Smooth muscle cell (in vitro differentiated cells): ENCODE results near the gene SPN. TPM values are rescaled to one million over a fixed set of nuclear protein-coding genes. Genes with fewer than 3 reads are reported as not detected.

Source experiments
- DNase-seq: peaks from one replicate; lab custom pipeline; 2025; ENCODE audit not compliant: unreplicated experiment; lab: John Stamatoyannopoulos, UW
- H2AFZ ChIP-seq: fragments of 200-600 bp; sonication (generic); 2 replicates; pipeline ENCODE4 v1.6.0; 2016; ENCODE audit warnings: antibody characterized with exemption, low read depth, mild to moderate bottlenecking
- H3F3A ChIP-seq: fragments of 200-600 bp; sonication (generic); 2 replicates; pipeline ENCODE4 v1.6.0; 2017; ENCODE audit warnings: antibody characterized with exemption, low read depth
- H3K27ac ChIP-seq: fragments of 200-600 bp; sonication (generic); 2 replicates; pipeline ENCODE4 v1.5.1; 2016; ENCODE audit warnings: low read depth, mild to moderate bottlenecking
- H3K27me3 ChIP-seq: fragments of 200-600 bp; sonication (generic); 2 replicates; pipeline ENCODE4 v1.6.1; 2016; ENCODE audit warnings: low read depth, mild to moderate bottlenecking
- H3K36me3 ChIP-seq: fragments of 200-600 bp; sonication (generic); 2 replicates; pipeline ENCODE4 v1.5.1; 2016; ENCODE audit warnings: low read depth
- H3K4me1 ChIP-seq: fragments of 200-600 bp; sonication (generic); 2 replicates; pipeline ENCODE4 v1.5.1; 2016; ENCODE audit warnings: low read depth
- H3K4me2 ChIP-seq: fragments of 200-600 bp; sonication (generic); 2 replicates; pipeline ENCODE4 v1.6.0; 2016; ENCODE audit warnings: mild to moderate bottlenecking
- H3K4me3 ChIP-seq: fragments of 200-600 bp; sonication (generic); 2 replicates; pipeline ENCODE4 v1.5.1; 2016; ENCODE audit warnings: mild to moderate bottlenecking
- H3K79me2 ChIP-seq: fragments of 200-600 bp; sonication (generic); 2 replicates; pipeline ENCODE4 v1.6.0; 2016; ENCODE audit warnings: low read depth, mild to moderate bottlenecking
- H3K9ac ChIP-seq: fragments of 200-600 bp; sonication (generic); 2 replicates; pipeline ENCODE4 v1.6.0; 2016; ENCODE audit warnings: low read depth
- H3K9me3 ChIP-seq: fragments of 200-600 bp; sonication (generic); replicated peaks from 2 replicates; pipeline ENCODE4 v1.5.1; 2016; ENCODE audit warnings: low read depth
- H4K20me1 ChIP-seq: fragments of 200-600 bp; sonication (generic); 2 replicates; pipeline ENCODE4 v1.6.0; 2016; ENCODE audit warnings: low read depth
- CTCF ChIP-seq: fragments of 200-600 bp; sonication (generic); IDR thresholded peaks from 2 replicates; pipeline ENCODE4 v1.5.1; 2017; ENCODE audit warnings: borderline replicate concordance, mild to moderate bottlenecking, antibody characterized with exemption; ENCODE audit not compliant: insufficient read depth, poor library complexity, severe bottlenecking
- WGBS: methylation state at CpG from one replicate; pipeline ENCODE4 v1.1.7; 2016; ENCODE audit warnings: low lambda C conversion rate; 5-methylcytosine and 5-hydroxymethylcytosine counted together
- polyA plus RNA-seq: library from polyadenylated mRNA; unstranded; fragments of >200 nt; fragmentation: Nextera tagmentation; extraction: Ambion mirVana; gene quantifications from 2 replicates; pipeline ENCODE4 v1.2.1, GENCODE V29; 2016
- total RNA-seq: library from RNA; depleted of rRNA; stranded (reverse); fragments of >200 nt; gene quantifications from 2 replicates; pipeline ENCODE4 v1.2.3, GENCODE V29; 2014

Gene SPN
- total and polyA plus RNA-seq, 2 experiments from 2014 or later = not detected

DNA sequence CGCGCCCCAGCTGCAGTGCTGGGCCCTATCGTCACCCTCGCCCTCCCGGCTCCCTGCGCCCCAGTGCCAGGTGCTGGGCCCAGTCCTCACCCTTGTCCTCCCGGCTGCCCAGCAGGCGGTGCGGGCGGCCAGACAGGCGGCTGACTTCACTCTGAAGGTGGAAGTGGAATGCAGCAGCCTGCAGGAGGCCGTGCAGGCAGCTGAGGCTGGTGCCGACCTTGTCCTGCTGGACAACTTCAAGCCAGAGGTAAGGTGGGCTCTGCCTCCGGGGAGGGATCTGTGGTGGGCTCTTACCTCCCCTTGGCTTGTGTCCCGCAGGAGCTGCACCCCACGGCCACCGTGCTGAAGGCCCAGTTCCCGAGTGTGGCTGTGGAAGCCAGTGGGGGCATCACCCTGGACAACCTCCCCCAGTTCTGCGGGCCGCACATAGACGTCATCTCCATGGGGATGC, 33.9 kb downstream of the SPN start:
- no peak for TF ChIP-seq CTCF
- H3K4me1 ChIP-seq = no peaks in the 10 kb centered on the region
- 98% methylated on average over 19 of the region's 21 CpGs for WGBS

DNA sequence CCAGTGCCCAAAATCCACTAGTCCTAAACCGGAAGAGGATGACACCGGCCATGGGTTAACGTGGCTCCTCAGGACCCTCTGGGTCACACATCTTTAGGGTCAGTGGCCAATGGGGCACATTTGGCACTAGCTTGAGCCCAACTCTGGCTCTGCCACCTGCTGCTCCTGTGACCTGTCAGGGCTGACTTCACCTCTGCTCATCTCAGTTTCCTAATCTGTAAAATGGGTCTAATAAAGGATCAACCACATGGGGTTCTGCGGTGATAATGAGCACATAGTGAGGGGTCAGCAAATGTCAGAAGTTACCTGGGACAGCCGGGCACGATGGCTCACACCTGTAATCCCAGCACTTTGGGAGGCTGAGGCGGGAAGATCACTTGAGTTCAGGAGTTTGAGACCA, 34.3 kb downstream of the SPN start:
- Histone ChIP-seq H3K4me2 (no peak overlapping the region), H3K9ac (no peak overlapping the region), H3K36me3 (no peaks in the 10 kb centered on the region), H2AFZ (no peak overlapping the region), H3K4me3 (no peak overlapping the region), H3K79me2 (peaks cover 13% of the 10 kb centered on the region), H3K27me3 (no peaks in the 10 kb centered on the region), H3K27ac (no peak overlapping the region), H3K4me1 (no peaks in the 10 kb centered on the region), H4K20me1 (peaks cover 52% of the 10 kb centered on the region), H3F3A (no peaks in the 10 kb centered on the region), H3K9me3 (no peaks in the 10 kb centered on the region)
- DNase-seq = no peak
- no peak for TF ChIP-seq CTCF
- WGBS = 97% methylated on average over 7 of the region's 7 CpGs

More for the DNA sequence above, 33.9 kb downstream of the SPN start:
- no peak overlapping the region for H3K9ac ChIP-seq
- no peaks in the 10 kb centered on the region for H3F3A ChIP-seq
- no peak overlapping the region for H2AFZ ChIP-seq
- no peaks in the 10 kb centered on the region for H3K36me3 ChIP-seq
- peaks cover 15% of the 10 kb centered on the region for H3K79me2 ChIP-seq
- no peak overlapping the region for H3K27ac ChIP-seq
- H4K20me1 ChIP-seq = peaks cover 57% of the 10 kb centered on the region
- H3K4me3 ChIP-seq = no peak overlapping the region
- no peak for DNase-seq
- H3K9me3 ChIP-seq = no peaks in the 10 kb centered on the region
- H3K4me2 ChIP-seq = no peak overlapping the region
- no peaks in the 10 kb centered on the region for H3K27me3 ChIP-seq

GRCh38 chr16:29698042-29698441, 35.0 kb downstream of the SPN start:
- no peak overlapping the region for H3K27ac ChIP-seq
- H3K9me3 ChIP-seq = no peaks in the 10 kb centered on the region
- H3K9ac ChIP-seq = no peak overlapping the region
- no peaks in the 10 kb centered on the region for H3K27me3 ChIP-seq
- no peak overlapping the region for H3K4me2 ChIP-seq
- H3K36me3 ChIP-seq = no peaks in the 10 kb centered on the region
- no peak for TF ChIP-seq CTCF
- peaks cover 46% of the 10 kb centered on the region for H4K20me1 ChIP-seq
- no peaks in the 10 kb centered on the region for H3K4me1 ChIP-seq
- 98% methylated on average over 2 of the region's 2 CpGs for WGBS
- no peaks in the 10 kb centered on the region for H3F3A ChIP-seq
- peaks cover 6% of the 10 kb centered on the region for H3K79me2 ChIP-seq
- no peak overlapping the region for H3K4me3 ChIP-seq
- H2AFZ ChIP-seq = no peak overlapping the region
- DNase-seq = no peak
